Left cardiac atrium (tissue), 4 donors: ENCODE data around the gene ARFIP2. TPM values are rescaled to one million over a fixed set of nuclear protein-coding genes. Genes with fewer than 3 reads are reported as not detected.
"Not testable (repeated sequence)": the region's sequence is repeated elsewhere in the genome, so short reads cannot be mapped to it uniquely, and the experiment has no call there.

Source experiments
- ATAC-seq, 2 donors: fragments of 200-7000 bp; cut with Tn5 transposase; one replicate each; pipeline ENCODE4 v1.9.1; 2020; ENCODE audit warnings: mild to moderate bottlenecking in 2 of 2, moderate library complexity in 2 of 2
- DNase-seq: peaks from one replicate; pipeline ENCODE4 v3.0.0-alpha.2; 2020
- intact Hi-C, 2 donors: fragments of 100-400 bp; cut with DNase I; formaldehyde crosslinking; loops; one replicate each; pipeline versions ENCODE4 v1.14.1 to v1.15.1; 2022 to 2023
- long read RNA-seq: library from polyadenylated mRNA; unstranded; transcript quantifications from one replicate; pipeline ENCODE4 v2.0.0, GENCODE V29; 2021
- total RNA-seq, 2 donors: library from RNA; stranded (reverse); fragmentation: NEBNext Ultra II Directional; extraction: Animal tissue kit (Norgen Biotek cat#: 25700); gene quantifications; one replicate each; pipeline ENCODE4 v1.2.1, GENCODE V29; 2021
- donor health status: DM: no; HTN: yes; CAD: no.
- donor health status: DM: no; HTN: yes; CAD: no; lungs with severe emphysema.
- donor health status: DM: yes; HTN: yes; CAD: no.
- donor health status: Dilated cardiomyopathy.

The ARFIP2 gene, protein sequence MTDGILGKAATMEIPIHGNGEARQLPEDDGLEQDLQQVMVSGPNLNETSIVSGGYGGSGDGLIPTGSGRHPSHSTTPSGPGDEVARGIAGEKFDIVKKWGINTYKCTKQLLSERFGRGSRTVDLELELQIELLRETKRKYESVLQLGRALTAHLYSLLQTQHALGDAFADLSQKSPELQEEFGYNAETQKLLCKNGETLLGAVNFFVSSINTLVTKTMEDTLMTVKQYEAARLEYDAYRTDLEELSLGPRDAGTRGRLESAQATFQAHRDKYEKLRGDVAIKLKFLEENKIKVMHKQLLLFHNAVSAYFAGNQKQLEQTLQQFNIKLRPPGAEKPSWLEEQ
- 10 to 100 TPM; 18.6 to 32.6 TPM for total RNA-seq
- long read RNA-seq, transcript ARFIP2-201 (8 exons, 2,543 nt): major isoform, 10 of 32 reads
- long read RNA-seq, transcript ARFIP2-202 (8 exons, 1,868 nt): major isoform, 10 of 32 reads
- long read RNA-seq, partial matches to known transcripts: 4 of 32 reads
- long read RNA-seq, other reads (novel, unspliced or antisense): 8 of 32 reads

DNA sequence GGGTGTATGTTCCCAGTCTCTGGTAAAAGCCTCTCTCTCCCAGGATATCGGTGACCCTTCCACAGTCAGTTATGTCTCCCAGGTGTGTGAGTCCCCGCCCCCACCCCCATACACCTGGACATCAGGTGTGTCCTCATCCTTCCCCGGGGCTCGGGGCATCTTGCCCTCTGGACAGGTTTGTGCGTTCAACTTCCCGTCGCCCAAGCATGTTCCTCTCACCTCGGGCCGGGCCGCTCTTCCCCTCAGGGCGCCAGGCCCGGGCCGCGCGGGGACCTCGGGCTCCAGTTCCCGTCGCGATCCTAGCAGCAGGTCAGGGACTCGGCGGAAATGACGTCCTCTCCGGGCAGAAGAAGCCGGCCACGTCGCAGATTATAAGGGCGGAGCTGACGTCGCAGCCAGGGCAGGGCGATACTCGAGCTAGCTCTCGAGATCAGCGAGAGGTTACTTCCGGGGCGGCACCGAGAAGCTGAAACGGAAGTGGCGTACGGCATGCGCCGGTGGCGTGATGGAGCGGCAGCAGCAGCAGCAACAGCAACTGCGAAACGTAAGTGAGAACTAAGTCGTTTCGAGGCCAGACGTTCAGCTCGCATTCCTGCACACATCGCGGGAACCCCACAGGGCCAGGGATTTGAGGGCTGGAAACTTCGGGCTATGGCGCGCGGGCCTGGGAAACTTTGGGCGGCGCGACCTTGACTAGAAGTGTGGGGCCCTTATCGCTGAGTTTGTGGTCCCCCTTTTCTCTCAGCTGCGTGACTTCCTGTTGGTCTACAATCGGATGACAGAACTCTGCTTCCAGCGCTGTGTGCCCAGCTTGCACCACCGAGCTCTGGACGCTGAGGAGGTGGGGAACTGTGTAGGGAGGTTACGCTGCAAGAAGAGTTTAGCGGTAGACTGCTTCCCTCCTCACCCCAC, at the start of gene ARFIP2, which contains the start of gene TIMM10B:
ARFIP2 (minus strand) TSS at position 320 of the 912 bp plus-strand sequence. CDS start 910 bp downstream, outside the sequence.
TIMM10B (plus strand) TSS at position 490 of the 912 bp plus-strand sequence; CDS start at position 506, 16 bp downstream.
- intact Hi-C loops: no loop called here
- ATAC-seq (peak; percentile 98 to 99), DNase-seq (peak; percentile 99)

GRCh38 chr11:6530848-6531247, 49.7 kb upstream of the ARFIP2 start:
- DNase-seq (no peak), ATAC-seq (no peak)
- intact Hi-C loops: loop anchor here (2.0 to 10.0 kb wide), 3 partner anchors 151 to 176 kb away; partner anchors contain the start of gene MRPL17 (in 2 of the 2)

DNA sequence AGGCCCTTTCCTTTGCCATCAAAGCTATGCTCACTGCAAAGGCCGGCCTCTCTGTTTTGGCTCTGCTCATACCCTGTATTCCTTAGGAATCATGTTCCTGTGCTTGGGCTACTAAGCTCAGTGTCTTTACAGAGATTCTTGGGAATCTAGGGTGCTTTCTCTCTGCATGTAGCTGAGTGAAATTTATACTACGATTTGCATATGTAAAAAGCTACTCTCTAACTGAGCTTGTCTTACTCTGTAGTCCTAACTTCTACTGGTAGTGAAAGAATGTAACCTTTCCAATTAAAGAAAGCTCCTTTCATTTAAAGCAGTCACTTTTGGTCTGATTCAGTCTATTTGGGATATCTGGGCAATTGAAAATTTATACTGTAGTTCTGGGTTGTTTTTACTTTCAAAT, 48.1 kb upstream of the ARFIP2 start:
- intact Hi-C loops: no loop called here
- DNase-seq: no peak
- no peak for ATAC-seq

DNA sequence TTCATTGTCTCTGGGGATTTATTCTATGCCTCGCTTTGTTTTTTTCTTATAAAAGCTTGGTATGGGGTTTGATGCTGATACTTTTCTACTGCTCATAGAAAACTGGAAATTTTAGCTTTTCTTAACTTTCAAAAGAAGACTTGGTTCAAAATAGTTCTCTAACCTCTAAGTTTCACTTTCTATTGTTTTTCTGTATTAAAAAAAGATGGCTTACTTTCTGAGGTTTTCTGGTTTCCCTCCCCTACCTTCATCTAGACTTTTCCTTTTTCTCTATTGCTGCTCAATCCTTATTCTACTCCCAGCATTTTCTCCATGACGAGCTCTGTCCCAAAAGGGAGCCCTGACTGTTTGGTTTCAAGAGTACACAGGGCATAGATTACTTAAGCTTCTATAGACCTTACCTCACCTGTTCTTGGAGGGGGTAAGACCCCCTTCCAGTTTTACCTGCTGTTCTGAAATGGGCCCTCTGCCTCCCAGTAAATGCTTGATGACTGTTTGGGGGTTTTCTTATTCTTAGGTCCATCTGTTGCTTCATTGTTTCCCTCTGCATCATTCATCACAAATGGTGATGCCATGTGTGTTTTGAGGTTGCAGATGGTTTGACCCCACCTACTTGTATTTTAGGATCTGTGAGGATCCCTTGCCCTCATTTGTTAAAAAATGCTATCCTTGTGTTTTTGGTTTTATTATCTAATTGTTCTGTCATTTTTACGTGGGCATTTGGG, 45.4 kb upstream of the ARFIP2 start:
- ATAC-seq: no peak
- intact Hi-C loops: no loop called here
- DNase-seq: no peak

DNA sequence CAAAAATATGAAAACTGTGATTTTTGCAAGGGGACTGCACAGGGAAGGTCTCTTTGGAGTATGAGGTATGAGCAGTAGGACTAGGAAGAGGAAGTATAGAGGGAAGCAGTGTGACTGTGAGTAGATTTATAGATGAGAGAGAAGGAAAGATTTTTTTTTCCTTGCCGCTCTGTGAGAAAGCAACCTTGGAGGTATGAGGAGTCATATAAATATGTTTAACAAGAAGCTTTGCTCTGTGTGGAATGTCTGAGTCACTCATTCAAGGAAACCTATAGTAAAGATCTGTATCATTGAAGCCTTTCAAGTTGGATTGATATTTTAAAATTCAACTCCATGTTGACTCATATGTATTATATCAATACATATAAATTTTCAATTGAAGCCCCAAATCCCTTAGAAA, 42.1 kb upstream of the ARFIP2 start:
- intact Hi-C loops: no loop called here
- ATAC-seq (no peak), DNase-seq (no peak)

- ATAC-seq, DNase-seq, intact Hi-C loops: not testable (repeated sequence)
These were observed 40.8 kb upstream of the ARFIP2 start for GRCh38 chr11:6521946-6522345.

DNA sequence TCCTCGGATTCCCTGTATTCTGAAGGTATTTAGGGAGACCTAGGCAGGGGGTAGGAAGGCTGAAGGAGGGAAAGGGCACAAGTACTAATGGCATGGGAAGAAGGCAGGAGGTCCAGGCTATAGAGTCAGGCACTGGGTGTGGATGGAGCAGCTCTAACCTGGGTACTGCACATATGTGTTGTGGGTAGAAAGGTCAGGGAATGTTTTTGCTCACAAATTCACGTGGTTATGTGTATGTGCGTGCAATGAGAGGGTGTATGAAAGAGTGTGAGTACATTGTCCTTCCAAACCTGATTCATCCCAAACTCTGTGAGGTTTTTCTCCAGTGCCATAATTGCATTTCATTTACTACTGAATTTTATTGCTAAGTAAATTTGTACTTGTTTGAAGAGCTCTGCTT, 39.1 kb upstream of the ARFIP2 start:
- intact Hi-C loops: no loop called here
- ATAC-seq (no peak), DNase-seq (no peak)

DNA sequence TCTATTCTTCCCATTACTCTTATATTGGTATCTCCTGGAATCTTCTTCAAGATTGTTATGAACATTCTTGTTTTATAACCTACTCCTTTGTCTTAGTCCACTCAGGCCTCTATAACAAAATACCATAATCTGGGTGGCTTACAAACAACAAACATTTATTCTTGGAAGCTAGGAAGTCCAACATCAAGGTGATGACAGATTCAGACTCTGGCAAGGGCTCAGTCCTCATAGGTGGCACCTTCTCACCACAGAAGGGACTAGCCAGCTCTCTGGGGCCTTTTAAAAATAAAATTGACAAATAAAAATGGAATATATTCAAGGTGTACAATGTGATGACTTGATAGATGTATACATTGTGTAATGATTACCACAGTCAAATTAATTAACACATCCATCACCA, 35.7 kb upstream of the ARFIP2 start:
- ATAC-seq (peak; percentile 50 to 63), DNase-seq (no peak)
- intact Hi-C loops: no loop called here

GRCh38 chr11:6505577-6506240, 24.6 kb upstream of the ARFIP2 start:
- intact Hi-C loops: loop anchor here in 1 of 2 donors (10.0 kb wide), 1 partner anchor 61 kb away; the partner anchor contains the start of gene HPX
- ATAC-seq: peak; percentile 59 to 80
- DNase-seq: no peak

DNA sequence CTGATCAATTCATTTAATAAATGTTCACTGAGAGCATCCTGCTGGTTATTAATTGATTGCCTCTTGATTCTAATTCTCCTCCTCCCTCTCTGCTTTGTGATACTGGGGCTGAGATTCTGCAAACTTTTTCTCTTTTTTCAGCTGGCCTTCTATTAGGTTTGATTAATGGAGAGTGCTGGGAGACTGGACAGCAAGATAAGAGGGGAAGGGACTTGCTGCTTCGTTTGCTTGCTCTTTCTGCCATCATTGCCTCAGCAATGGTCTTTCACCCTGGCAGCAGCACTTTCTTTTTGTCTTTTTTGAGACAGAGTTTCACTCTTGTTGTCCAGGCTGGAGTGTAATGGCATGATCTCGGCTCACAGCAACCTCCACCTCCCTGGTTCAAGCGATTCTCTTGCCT, 23.0 kb upstream of the ARFIP2 start:
- no peak for ATAC-seq
- intact Hi-C loops: loop anchor here (5.0 to 10.0 kb wide), 3 partner anchors 59 to 122 kb away; partner anchors contain the start of gene HPX (in 1 of the 2)

DNA sequence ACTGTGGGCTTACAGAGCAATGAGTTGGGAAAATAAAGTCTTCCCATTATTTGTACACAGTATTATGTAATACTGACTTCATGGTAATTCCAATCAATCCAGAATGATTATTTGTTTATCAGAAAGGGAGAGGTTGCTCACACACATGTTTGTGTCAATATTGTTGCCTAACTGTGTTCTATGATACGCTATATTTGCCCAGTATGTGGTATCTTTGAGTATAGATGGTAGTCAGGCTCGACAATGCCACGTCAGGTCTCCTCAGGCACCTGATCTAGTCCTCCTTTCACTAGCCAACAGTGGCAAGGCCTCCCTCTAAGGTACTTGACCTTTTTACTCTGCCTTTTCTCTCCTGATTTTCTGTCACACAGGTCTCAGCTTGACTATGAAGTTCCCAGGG, 21.3 kb upstream of the ARFIP2 start:
- ATAC-seq (no peak), DNase-seq (no peak)
- intact Hi-C loops: loop anchor here (5.0 to 10.0 kb wide), 3 partner anchors 58 to 120 kb away; partner anchors contain the start of gene HPX (in 1 of the 2)

More for the DNA sequence above, 23.0 kb upstream of the ARFIP2 start:
- DNase-seq: no peak

DNA sequence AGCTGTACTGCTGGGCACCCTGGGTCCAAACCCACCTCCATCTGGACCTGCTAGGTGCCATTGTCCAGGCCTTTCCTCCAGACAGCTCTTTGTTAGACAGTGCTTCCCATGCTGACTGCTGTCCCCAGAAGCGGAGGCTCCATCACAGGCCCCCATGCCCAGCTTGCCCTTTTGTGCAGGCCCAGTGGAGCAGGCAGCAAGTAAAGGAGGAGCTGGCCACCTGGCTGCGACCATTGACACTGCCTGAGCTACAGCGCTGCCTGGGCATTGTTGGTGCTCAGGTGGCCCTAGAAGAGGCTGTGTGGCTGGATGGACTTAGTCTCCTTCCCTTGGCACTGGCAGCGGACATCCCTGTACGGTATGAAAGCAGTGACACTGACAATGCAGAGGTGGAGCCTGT, 17.4 kb upstream of the ARFIP2 start:
- intact Hi-C loops: no loop called here
- ATAC-seq (no peak), DNase-seq (no peak)

DNA sequence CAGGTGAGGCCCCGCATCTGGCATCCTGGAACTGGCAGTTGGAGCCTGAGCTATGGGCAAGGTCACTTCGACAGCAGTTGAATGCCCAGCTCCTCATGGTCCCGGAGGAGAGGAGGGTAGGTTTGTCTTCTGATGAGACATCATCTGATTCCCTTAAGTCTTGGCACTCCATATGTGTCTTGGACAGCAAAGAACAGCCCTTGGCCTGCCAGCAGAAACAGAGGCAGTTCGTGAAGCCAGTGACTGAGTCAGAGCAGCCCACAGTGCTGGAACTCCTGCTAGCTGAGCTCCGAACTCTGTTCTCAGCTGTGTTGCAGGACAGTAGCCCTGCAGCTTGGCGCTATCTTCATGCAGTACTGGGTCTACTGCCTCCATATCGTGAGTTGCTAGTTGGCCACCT, 17.0 kb upstream of the ARFIP2 start:
- ATAC-seq (peak; percentile 79 to 87), DNase-seq (peak; percentile 49)
- intact Hi-C loops: no loop called here

DNA sequence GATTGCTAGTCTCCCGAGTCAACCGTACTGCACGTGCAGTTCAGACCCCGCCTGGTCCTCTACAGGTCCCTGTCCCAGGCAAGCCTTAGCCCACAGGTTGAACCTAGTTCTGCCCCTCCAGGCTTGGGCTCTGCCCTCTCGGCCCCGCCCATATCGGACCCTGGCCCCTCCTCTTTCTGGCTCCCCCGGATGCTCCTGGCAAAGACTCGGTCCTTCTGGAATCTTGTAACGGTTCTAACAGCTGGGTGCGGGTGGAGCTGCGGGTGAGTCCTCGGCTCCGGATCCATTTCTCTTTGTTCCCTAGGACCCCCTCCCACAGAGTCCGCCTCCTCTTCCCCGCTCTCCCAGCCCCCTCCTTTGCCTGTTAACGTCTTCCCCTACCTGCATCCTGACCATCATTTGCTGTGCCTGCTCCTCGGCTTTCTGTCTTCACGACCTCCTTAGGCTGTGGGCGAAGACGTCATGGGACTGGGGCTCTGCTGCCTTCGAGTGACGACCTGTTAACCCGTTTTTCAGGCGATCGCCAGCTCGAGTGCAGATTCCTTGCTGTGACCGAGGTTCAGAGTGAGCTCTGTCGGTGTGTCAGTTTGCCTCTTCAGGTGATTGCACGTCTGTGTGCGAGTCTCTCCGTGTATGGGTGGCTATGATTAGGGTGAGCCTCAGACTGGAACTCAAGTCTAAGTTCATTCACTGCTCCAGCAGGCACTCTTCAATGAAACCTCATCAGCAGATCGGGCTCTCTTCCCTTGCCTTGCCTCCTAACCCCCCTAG, 16.1 kb upstream of the ARFIP2 start, which contains the start of gene DNHD1:
DNHD1 (plus strand) TSS at position 212 of the 771 bp plus-strand sequence. CDS start 936 bp downstream, outside the sequence.
- intact Hi-C loops: no loop called here
- ATAC-seq: peak; percentile 53 to 62
- peak; percentile 43 for DNase-seq

DNA sequence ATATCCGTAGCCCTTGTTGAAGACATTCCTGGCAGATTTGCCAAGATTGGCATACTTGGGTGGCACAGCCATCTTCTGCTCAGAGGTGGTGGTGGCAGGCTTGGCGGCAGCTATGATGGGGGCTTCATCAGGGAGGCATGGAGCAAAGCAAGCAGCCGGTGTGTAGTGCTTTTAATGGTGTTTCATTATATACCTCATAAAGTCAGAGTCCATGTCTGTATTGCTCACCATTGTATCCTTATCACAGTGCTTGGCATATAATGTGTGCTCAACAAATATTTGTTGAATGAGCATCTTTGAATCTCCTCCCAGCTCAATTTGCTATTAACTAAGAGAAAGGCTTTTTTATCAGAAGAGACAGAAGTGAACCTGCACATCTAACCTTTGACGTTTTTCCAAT, 8.2 kb upstream of the ARFIP2 start:
- DNase-seq (no peak), ATAC-seq (no peak)
- intact Hi-C loops: no loop called here

GRCh38 chr11:6488821-6489220, 7.7 kb upstream of the ARFIP2 start:
- no peak for ATAC-seq
- DNase-seq: no peak
- intact Hi-C loops: no loop called here

GRCh38 chr11:6488342-6488741, 7.2 kb upstream of the ARFIP2 start:
- intact Hi-C loops: no loop called here
- DNase-seq (no peak), ATAC-seq (no peak)
